DND-41 (cell line): ENCODE data around the gene TRPM3.

Experiments
- ATAC-seq: fragments of 200-7000 bp; cut with Tn5 transposase; 3 replicates; pipeline ENCODE4 v1.9.1; 2021; ENCODE audit warnings: low read depth; ENCODE audit not compliant: insufficient read depth
- DNase-seq: peaks from one replicate; pipeline ENCODE4 v3.0.0-alpha.2; 2020
- H2AFZ ChIP-seq: 2 replicates; pipeline ENCODE4 v1.6.0; 2012; ENCODE audit warnings: low read depth, low read length
- H3K27ac ChIP-seq: 2 replicates; pipeline ENCODE4 v1.5.1; 2012; ENCODE audit warnings: low read length, inconsistent platforms
- H3K27me3 ChIP-seq: fragments of 200-600 bp; sonication (generic); 2 replicates; pipeline ENCODE4 v1.6.0; 2012; ENCODE audit warnings: low read length, mild to moderate bottlenecking, inconsistent platforms; ENCODE audit not compliant: insufficient read depth, poor library complexity
- H3K36me3 ChIP-seq: 2 replicates; pipeline ENCODE4 v1.5.1; 2012; ENCODE audit warnings: low read length, inconsistent platforms; ENCODE audit not compliant: insufficient read depth
- H3K4me1 ChIP-seq: 2 replicates; pipeline ENCODE4 v1.5.1; 2012; ENCODE audit warnings: mild to moderate bottlenecking, low read length; ENCODE audit not compliant: insufficient read depth
- H3K4me2 ChIP-seq: 2 replicates; pipeline ENCODE4 v1.6.0; 2012; ENCODE audit warnings: mild to moderate bottlenecking, moderate library complexity, low read length, inconsistent platforms; ENCODE audit not compliant: insufficient read depth
- H3K4me3 ChIP-seq, 2 experiments: fragments of 200-600 bp in 1 of 2; shearing (Covaris generic) in 1 of 2; 2 replicates each; pipeline ENCODE4 v1.5.1; 2012 to 2016; ENCODE audit warnings: inconsistent platforms in 2 of 2, low read length in 2 of 2, mild to moderate bottlenecking in 2 of 2, low read depth in 1 of 2, moderate library complexity in 1 of 2
- H3K79me2 ChIP-seq: 2 replicates; pipeline ENCODE4 v1.6.0; 2012; ENCODE audit warnings: low read length, inconsistent platforms; ENCODE audit not compliant: insufficient read depth
- H3K9ac ChIP-seq: 2 replicates; pipeline ENCODE4 v1.6.0; 2012; ENCODE audit warnings: low read depth, mild to moderate bottlenecking, inconsistent platforms, low read length, moderate library complexity
- H3K9me3 ChIP-seq: 2 replicates; pipeline ENCODE4 v1.5.1; 2012; ENCODE audit warnings: low read length, moderate library complexity, mild to moderate bottlenecking, inconsistent platforms; ENCODE audit not compliant: insufficient read depth, severe bottlenecking
- H4K20me1 ChIP-seq: 2 replicates; pipeline ENCODE4 v1.6.0; 2012; ENCODE audit warnings: low read length; ENCODE audit not compliant: insufficient read depth
- EZH2 ChIP-seq: IDR thresholded peaks from 3 replicates; pipeline ENCODE4 v1.6.1; 2012; ENCODE audit warnings: borderline replicate concordance, low read depth, mild to moderate bottlenecking, moderate library complexity, low read length, inconsistent platforms; ENCODE audit not compliant: severe bottlenecking
- TF ChIP-seq, protein P1 (sequence below): IDR thresholded peaks from 2 replicates; pipeline ENCODE4 v1.5.1; 2012; ENCODE audit warnings: borderline replicate concordance, low read length, moderate library complexity, mild to moderate bottlenecking; ENCODE audit not compliant: poor library complexity, severe bottlenecking; ENCODE audit errors: extremely low read depth

TRPM3 gene

GRCh38 chr9:71136696-71137095 lies 15.3 kb upstream of the TRPM3 start:
- DNase-seq, result no peak
- Histone ChIP-seq H3K27me3 (no peaks in the 10 kb centered on the region), H3K36me3 (no peaks in the 10 kb centered on the region), H3K4me2 (no peak overlapping the region), H3K9ac (no peak overlapping the region), H3K27ac (no peak overlapping the region), H3K79me2 (no peaks in the 10 kb centered on the region), H4K20me1 (no peaks in the 10 kb centered on the region), H2AFZ (no peak overlapping the region), H3K4me3 (no peak overlapping the region), H3K9me3 (no peaks in the 10 kb centered on the region), H3K4me1 (no peaks in the 10 kb centered on the region)
- ATAC-seq, result no peak
- TF ChIP-seq, protein P1, sequence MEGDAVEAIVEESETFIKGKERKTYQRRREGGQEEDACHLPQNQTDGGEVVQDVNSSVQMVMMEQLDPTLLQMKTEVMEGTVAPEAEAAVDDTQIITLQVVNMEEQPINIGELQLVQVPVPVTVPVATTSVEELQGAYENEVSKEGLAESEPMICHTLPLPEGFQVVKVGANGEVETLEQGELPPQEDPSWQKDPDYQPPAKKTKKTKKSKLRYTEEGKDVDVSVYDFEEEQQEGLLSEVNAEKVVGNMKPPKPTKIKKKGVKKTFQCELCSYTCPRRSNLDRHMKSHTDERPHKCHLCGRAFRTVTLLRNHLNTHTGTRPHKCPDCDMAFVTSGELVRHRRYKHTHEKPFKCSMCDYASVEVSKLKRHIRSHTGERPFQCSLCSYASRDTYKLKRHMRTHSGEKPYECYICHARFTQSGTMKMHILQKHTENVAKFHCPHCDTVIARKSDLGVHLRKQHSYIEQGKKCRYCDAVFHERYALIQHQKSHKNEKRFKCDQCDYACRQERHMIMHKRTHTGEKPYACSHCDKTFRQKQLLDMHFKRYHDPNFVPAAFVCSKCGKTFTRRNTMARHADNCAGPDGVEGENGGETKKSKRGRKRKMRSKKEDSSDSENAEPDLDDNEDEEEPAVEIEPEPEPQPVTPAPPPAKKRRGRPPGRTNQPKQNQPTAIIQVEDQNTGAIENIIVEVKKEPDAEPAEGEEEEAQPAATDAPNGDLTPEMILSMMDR, result no peak
- TF ChIP-seq EZH2, result no peak

GRCh38 chr9:71131145-71131544 lies 9.7 kb upstream of the TRPM3 start:
- no peak for ATAC-seq
- Histone ChIP-seq H3K79me2 (no peaks in the 10 kb centered on the region), H3K27me3 (no peaks in the 10 kb centered on the region), H3K9me3 (no peaks in the 10 kb centered on the region), H3K4me1 (no peaks in the 10 kb centered on the region), H4K20me1 (no peaks in the 10 kb centered on the region), H3K4me3 (no peak overlapping the region), H3K27ac (no peak overlapping the region), H2AFZ (no peak overlapping the region), H3K9ac (no peak overlapping the region), H3K4me2 (no peak overlapping the region), H3K36me3 (no peaks in the 10 kb centered on the region)
- TF ChIP-seq, protein P1, result no peak
- DNase-seq, result no peak

DNA sequence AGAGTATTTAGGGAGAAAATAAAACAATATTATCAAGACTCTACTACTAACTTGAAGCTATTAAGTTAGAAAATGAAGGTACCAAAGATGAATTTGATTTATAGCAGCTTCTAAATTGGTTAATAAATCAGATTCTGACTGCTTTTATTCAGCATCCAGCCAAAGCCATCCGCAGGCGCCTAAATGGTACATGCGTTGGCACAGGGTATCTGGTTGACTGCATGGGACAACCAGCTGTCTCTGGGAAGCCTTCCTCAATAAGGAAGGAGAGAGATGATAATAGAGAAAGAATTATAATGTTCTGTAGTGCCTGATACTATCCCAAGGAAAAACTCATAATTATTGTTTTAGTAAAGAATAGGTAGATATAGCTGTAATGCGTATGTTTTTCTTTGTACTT lies 9.1 kb upstream of the TRPM3 start:
- H2AFZ ChIP-seq, result no peak overlapping the region
- ATAC-seq (no peak), DNase-seq (no peak)
- TF ChIP-seq, protein P1, result no peak
- TF ChIP-seq EZH2, result no peak
- no peak overlapping the region for H3K4me2 ChIP-seq
- no peaks in the 10 kb centered on the region for H3K79me2 ChIP-seq
- no peaks in the 10 kb centered on the region for H3K4me1 ChIP-seq
- H3K4me3 ChIP-seq, result no peak overlapping the region
- H4K20me1 ChIP-seq, result no peaks in the 10 kb centered on the region
- H3K9me3 ChIP-seq, result no peaks in the 10 kb centered on the region
- H3K27ac ChIP-seq, result no peak overlapping the region
- H3K27me3 ChIP-seq, result no peaks in the 10 kb centered on the region
- no peaks in the 10 kb centered on the region for H3K36me3 ChIP-seq
- H3K9ac ChIP-seq, result no peak overlapping the region

- Histone ChIP-seq H3K27ac (no peak overlapping the region), H3K27me3 (no peaks in the 10 kb centered on the region), H3K36me3 (no peaks in the 10 kb centered on the region), H4K20me1 (no peaks in the 10 kb centered on the region), H3K4me1 (no peaks in the 10 kb centered on the region), H3K9me3 (no peaks in the 10 kb centered on the region), H3K79me2 (no peaks in the 10 kb centered on the region), H2AFZ (no peak overlapping the region), H3K4me2 (no peak overlapping the region), H3K9ac (no peak overlapping the region), H3K4me3 (no peak overlapping the region)
- ATAC-seq, result no peak
- TF ChIP-seq, protein P1, result no peak
- TF ChIP-seq EZH2, result no peak
- DNase-seq, result no peak
These were observed 7.4 kb upstream of the TRPM3 start for GRCh38 chr9:71128796-71129195.
